NT2/D1 (cell line): Measurements from ENCODE around the gene PELI3.
"Not testable (repeated sequence)": the region's sequence is repeated elsewhere in the genome, so short reads cannot be mapped to it uniquely, and the experiment has no call there.

ENCODE experiments used
- DNase-seq: peaks from one replicate; pipeline ENCODE4 v3.0.0-alpha.2; 2011; ENCODE audit warnings: low read depth, low spot score
- H3K27me3 ChIP-seq: 2 replicates; pipeline ENCODE4 v1.6.0; 2011; ENCODE audit warnings: mild to moderate bottlenecking; ENCODE audit not compliant: insufficient read length, insufficient read depth
- H3K36me3 ChIP-seq: 2 replicates; pipeline ENCODE4 v1.6.1; 2011; ENCODE audit warnings: mild to moderate bottlenecking, low read length, mixed read lengths; ENCODE audit not compliant: insufficient read depth, insufficient read length
- H3K4me1 ChIP-seq: 2 replicates; pipeline ENCODE4 v1.5.1; 2011; ENCODE audit not compliant: insufficient read depth, insufficient read length
- H3K4me3 ChIP-seq: 2 replicates; pipeline ENCODE4 v1.5.1; 2011; ENCODE audit warnings: low read depth; ENCODE audit not compliant: insufficient read length
- H3K9ac ChIP-seq: 2 replicates; pipeline ENCODE4 v1.6.0; 2011; ENCODE audit warnings: low read depth; ENCODE audit not compliant: insufficient read length
- H3K9me3 ChIP-seq: 2 replicates; pipeline ENCODE4 v1.5.1; 2011; ENCODE audit warnings: mild to moderate bottlenecking, low read length; ENCODE audit not compliant: insufficient read depth
- SUZ12 ChIP-seq: IDR thresholded peaks from 2 replicates; pipeline ENCODE4 v1.6.1; 2011; ENCODE audit not compliant: insufficient read length, insufficient read depth; ENCODE audit errors: extremely low read depth
- YY1 ChIP-seq: IDR thresholded peaks from 2 replicates; pipeline ENCODE4 v1.6.1; 2011; ENCODE audit not compliant: insufficient read length, insufficient read depth
- ZNF274 ChIP-seq: IDR thresholded peaks from 2 replicates; pipeline ENCODE4 v1.6.1; 2011; ENCODE audit warnings: mild to moderate bottlenecking, low read depth, low read length

Gene PELI3

GRCh38 chr11:66438504-66439466 lies 27.9 kb upstream of the PELI3 start, which contains the start of gene MRPL11:
TSS of gene MRPL11 (minus strand) at chr11:66438848. CDS start at chr11:66438754, 94 bp downstream.
- H3K36me3 ChIP-seq = peaks cover 28% of the 10 kb centered on the region
- peak within 1 kb of the TSS; percentile 93 for H3K9ac ChIP-seq
- peaks cover 16% of the 10 kb centered on the region; the same call in 1 of the 2 replicates for H3K9me3 ChIP-seq
- peak; percentile 95 for DNase-seq
- H3K4me1 ChIP-seq = peaks cover 3% of the 10 kb centered on the region
- peak within 1 kb of the TSS; percentile 94 for H3K4me3 ChIP-seq
- no peaks in the 10 kb centered on the region for H3K27me3 ChIP-seq
- TF ChIP-seq SUZ12 = no peak
- no peak for TF ChIP-seq ZNF274
- peak; percentile 95 for TF ChIP-seq YY1

GRCh38 chr11:66440101-66440939 lies 26.4 kb upstream of the PELI3 start:
- DNase-seq, H3K4me3 ChIP-seq, H3K4me1 ChIP-seq, H3K9ac ChIP-seq, H3K27me3 ChIP-seq: not testable (repeated sequence)
- H3K36me3 ChIP-seq = peaks cover 21% of the 10 kb centered on the region
- peaks cover 25% of the 10 kb centered on the region; the same call in 1 of the 2 replicates for H3K9me3 ChIP-seq

GRCh38 chr11:66440940-66441282 lies 25.8 kb upstream of the PELI3 start:
- DNase-seq, H3K27me3 ChIP-seq, H3K9ac ChIP-seq, H3K4me1 ChIP-seq, H3K4me3 ChIP-seq: not testable (repeated sequence)
- peaks cover 15% of the 10 kb centered on the region for H3K36me3 ChIP-seq
- H3K9me3 ChIP-seq = peaks cover 25% of the 10 kb centered on the region; the same call in 1 of the 2 replicates

GRCh38 chr11:66443602-66444001 lies 23.1 kb upstream of the PELI3 start:
- TF ChIP-seq SUZ12 (no peak), ZNF274 (no peak), YY1 (no peak)
- Histone ChIP-seq H3K4me3 (no peak overlapping the region), H3K27me3 (no peaks in the 10 kb centered on the region), H3K36me3 (no peaks in the 10 kb centered on the region), H3K9me3 (peaks cover 25% of the 10 kb centered on the region; the same call in 1 of the 2 replicates), H3K4me1 (no peaks in the 10 kb centered on the region), H3K9ac (no peak overlapping the region)
- no peak for DNase-seq

- Histone ChIP-seq H3K9ac (no peak overlapping the region), H3K36me3 (no peaks in the 10 kb centered on the region), H3K9me3 (peaks cover 25% of the 10 kb centered on the region; the same call in 1 of the 2 replicates), H3K4me3 (no peak overlapping the region), H3K27me3 (peaks cover 3% of the 10 kb centered on the region), H3K4me1 (no peaks in the 10 kb centered on the region)
- DNase-seq = no peak
- no peak for TF ChIP-seq SUZ12
- no peak for TF ChIP-seq YY1
- TF ChIP-seq ZNF274 = no peak
These were observed 19.7 kb upstream of the PELI3 start for GRCh38 chr11:66447012-66447411.

GRCh38 chr11:66448523-66448922 lies 18.2 kb upstream of the PELI3 start:
- Histone ChIP-seq H3K4me3 (no peak overlapping the region), H3K27me3 (peaks cover 3% of the 10 kb centered on the region), H3K36me3 (no peaks in the 10 kb centered on the region), H3K9ac (no peak overlapping the region), H3K4me1 (no peaks in the 10 kb centered on the region), H3K9me3 (peaks cover 24% of the 10 kb centered on the region; the same call in 1 of the 2 replicates)
- TF ChIP-seq ZNF274 = no peak
- no peak for TF ChIP-seq YY1
- no peak for TF ChIP-seq SUZ12
- no peak for DNase-seq

- Histone ChIP-seq H3K9me3 (peaks cover 13% of the 10 kb centered on the region; the same call in 1 of the 2 replicates), H3K4me3 (no peak overlapping the region), H3K36me3 (no peaks in the 10 kb centered on the region), H3K27me3 (peaks cover 3% of the 10 kb centered on the region), H3K9ac (no peak overlapping the region), H3K4me1 (no peaks in the 10 kb centered on the region)
- no peak for DNase-seq
- TF ChIP-seq ZNF274 (no peak), SUZ12 (no peak), YY1 (no peak)
These were observed 16.1 kb upstream of the PELI3 start for GRCh38 chr11:66450560-66450959.
